Neural cell (in vitro differentiated cells): ENCODE results near the gene FOXE3. TPM values are rescaled to one million over a fixed set of nuclear protein-coding genes. Genes with fewer than 3 reads are reported as not detected.

ENCODE experiments used
- H2AFZ ChIP-seq: fragments of 200-600, 300-800 bp; sonication (generic), shearing (Covaris generic); 2 replicates; pipeline ENCODE4 v1.6.0; 2014; ENCODE audit warnings: low read depth, mild to moderate bottlenecking, antibody characterized with exemption, low read length, moderate library complexity
- H3F3A ChIP-seq: fragments of 200-600 bp; shearing (Covaris generic); 2 replicates; pipeline ENCODE4 v1.6.1; 2016; ENCODE audit warnings: mild to moderate bottlenecking, moderate library complexity, mixed read lengths, antibody characterized with exemption, low read length; ENCODE audit not compliant: insufficient read depth, poor library complexity, severe bottlenecking
- H3K27ac ChIP-seq: fragments of 200-600, 300-800 bp; sonication (generic), shearing (Covaris generic); 2 replicates; pipeline ENCODE4 v1.5.1; 2014; ENCODE audit warnings: mild to moderate bottlenecking, low read length, moderate library complexity
- H3K27me3 ChIP-seq: fragments of 300-800, 200-600 bp; sonication (generic), shearing (Covaris generic); 2 replicates; pipeline ENCODE4 v1.6.0; 2014; ENCODE audit warnings: mild to moderate bottlenecking, low read depth, low read length, moderate library complexity; ENCODE audit not compliant: insufficient read depth
- H3K36me3 ChIP-seq: fragments of 300-800, 200-600 bp; sonication (generic), shearing (Covaris generic); 2 replicates; pipeline ENCODE4 v1.5.1; 2014; ENCODE audit warnings: mild to moderate bottlenecking, antibody characterized with exemption, low read length, moderate library complexity; ENCODE audit not compliant: insufficient read depth
- H3K4me2 ChIP-seq: fragments of 300-800, 200-600 bp; sonication (generic), shearing (Covaris generic); 2 replicates; pipeline ENCODE4 v1.6.0; 2014; ENCODE audit warnings: mild to moderate bottlenecking, low read length
- H3K4me3 ChIP-seq: fragments of 300-800, 200-600 bp; sonication (generic), shearing (Covaris generic); 2 replicates; pipeline ENCODE4 v1.5.1; 2014; ENCODE audit warnings: mild to moderate bottlenecking, low read length, moderate library complexity
- H3K79me2 ChIP-seq: fragments of 200-600 bp; shearing (Covaris generic); replicated peaks from 2 replicates; pipeline ENCODE4 v1.6.0; 2014; ENCODE audit warnings: mild to moderate bottlenecking, low read length, moderate library complexity; ENCODE audit not compliant: insufficient read depth
- H3K9ac ChIP-seq: fragments of 300-800, 200-600 bp; sonication (generic), shearing (Covaris generic); 2 replicates; pipeline ENCODE4 v1.6.1; 2016; ENCODE audit warnings: mild to moderate bottlenecking, low read length, mixed read lengths
- H3K9me2 ChIP-seq: fragments of 200-600 bp; shearing (Covaris generic); 2 replicates; pipeline ENCODE4 v1.6.1; 2016; ENCODE audit warnings: mild to moderate bottlenecking, low read length, mixed read lengths; ENCODE audit not compliant: insufficient read depth
- H3K9me3 ChIP-seq: fragments of 200-600, 300-800 bp; sonication (generic), shearing (Covaris generic); 2 replicates; pipeline ENCODE4 v1.6.1; 2016; ENCODE audit warnings: mild to moderate bottlenecking, mixed run types, low read length, moderate library complexity, mixed read lengths
- H4K20me1 ChIP-seq: fragments of 200-600 bp; shearing (Covaris generic); 2 replicates; pipeline ENCODE4 v1.6.1; 2016; ENCODE audit warnings: mild to moderate bottlenecking, mixed run types; ENCODE audit not compliant: insufficient read depth
- EP300 ChIP-seq: fragments of 450-650 bp; conservative IDR thresholded peaks from 2 replicates; pipeline ENCODE4 v1.6.1; 2014; ENCODE audit warnings: antibody characterized with exemption, mild to moderate bottlenecking, moderate library complexity; ENCODE audit not compliant: poor library complexity, severe bottlenecking
- EZH2 ChIP-seq: fragments of 200-600, 300-800 bp; shearing (Covaris generic), sonication (generic); IDR thresholded peaks from 2 replicates; pipeline ENCODE4 v1.6.1; 2014; ENCODE audit warnings: antibody characterized with exemption, low read length, borderline replicate concordance, mild to moderate bottlenecking; ENCODE audit not compliant: insufficient read depth, poor library complexity, severe bottlenecking
- MXI1 ChIP-seq: fragments of 450-650 bp; conservative IDR thresholded peaks from 2 replicates; pipeline ENCODE4 v1.6.1; 2014; ENCODE audit warnings: antibody characterized with exemption, mild to moderate bottlenecking; ENCODE audit not compliant: poor library complexity, severe bottlenecking
- POLR2AphosphoS5 ChIP-seq: IDR thresholded peaks from 2 replicates; pipeline ENCODE4 v1.6.1; 2012
- RAD21 ChIP-seq: fragments of 450-650 bp; conservative IDR thresholded peaks from 2 replicates; pipeline ENCODE4 v1.6.1; 2014; ENCODE audit warnings: antibody characterized with exemption, mild to moderate bottlenecking, moderate library complexity
- SMC3 ChIP-seq: fragments of 450-650 bp; conservative IDR thresholded peaks from 2 replicates; pipeline ENCODE4 v1.6.1; 2014; ENCODE audit warnings: antibody characterized with exemption, mild to moderate bottlenecking, moderate library complexity; ENCODE audit not compliant: poor library complexity
- TAF1 ChIP-seq: IDR thresholded peaks from 2 replicates; pipeline ENCODE4 v1.6.1; 2012; ENCODE audit warnings: low read depth
- polyA plus RNA-seq: library from polyadenylated mRNA; depleted of rRNA; stranded (reverse); fragments of >200 nt; gene quantifications from 2 replicates; pipeline ENCODE4 v1.2.3, GENCODE V29; 2014
- TF ChIP-seq, protein P1 (sequence below): IDR thresholded peaks from 2 replicates; pipeline ENCODE4 v1.6.1; 2012; ENCODE audit warnings: borderline replicate concordance
- TF ChIP-seq, protein P2 (sequence below): fragments of 450-650 bp; IDR thresholded peaks from 2 replicates; pipeline ENCODE4 v1.5.1; 2014; ENCODE audit warnings: antibody characterized with exemption, mild to moderate bottlenecking, moderate library complexity; ENCODE audit not compliant: poor library complexity, severe bottlenecking

The FOXE3 gene
- polyA plus RNA-seq, 1 donor from 2014 or later: not detected

- Histone ChIP-seq H3K9me3 (no peaks in the 10 kb centered on the region), H3K4me2 (no peak overlapping the region), H3K9ac (no peak overlapping the region), H3K27me3 (no peaks in the 10 kb centered on the region), H3K4me3 (no peak overlapping the region), H3K27ac (no peak overlapping the region), H3F3A (no peaks in the 10 kb centered on the region), H3K9me2 (no peaks in the 10 kb centered on the region), H3K36me3 (no peaks in the 10 kb centered on the region), H2AFZ (no peak overlapping the region), H4K20me1 (no peaks in the 10 kb centered on the region), H3K79me2 (no peaks in the 10 kb centered on the region)
- no peak for TF ChIP-seq EZH2
- no peak for TF ChIP-seq POLR2AphosphoS5
- no peak for TF ChIP-seq EP300
- TF ChIP-seq SMC3: no peak
- TF ChIP-seq, protein P1, sequence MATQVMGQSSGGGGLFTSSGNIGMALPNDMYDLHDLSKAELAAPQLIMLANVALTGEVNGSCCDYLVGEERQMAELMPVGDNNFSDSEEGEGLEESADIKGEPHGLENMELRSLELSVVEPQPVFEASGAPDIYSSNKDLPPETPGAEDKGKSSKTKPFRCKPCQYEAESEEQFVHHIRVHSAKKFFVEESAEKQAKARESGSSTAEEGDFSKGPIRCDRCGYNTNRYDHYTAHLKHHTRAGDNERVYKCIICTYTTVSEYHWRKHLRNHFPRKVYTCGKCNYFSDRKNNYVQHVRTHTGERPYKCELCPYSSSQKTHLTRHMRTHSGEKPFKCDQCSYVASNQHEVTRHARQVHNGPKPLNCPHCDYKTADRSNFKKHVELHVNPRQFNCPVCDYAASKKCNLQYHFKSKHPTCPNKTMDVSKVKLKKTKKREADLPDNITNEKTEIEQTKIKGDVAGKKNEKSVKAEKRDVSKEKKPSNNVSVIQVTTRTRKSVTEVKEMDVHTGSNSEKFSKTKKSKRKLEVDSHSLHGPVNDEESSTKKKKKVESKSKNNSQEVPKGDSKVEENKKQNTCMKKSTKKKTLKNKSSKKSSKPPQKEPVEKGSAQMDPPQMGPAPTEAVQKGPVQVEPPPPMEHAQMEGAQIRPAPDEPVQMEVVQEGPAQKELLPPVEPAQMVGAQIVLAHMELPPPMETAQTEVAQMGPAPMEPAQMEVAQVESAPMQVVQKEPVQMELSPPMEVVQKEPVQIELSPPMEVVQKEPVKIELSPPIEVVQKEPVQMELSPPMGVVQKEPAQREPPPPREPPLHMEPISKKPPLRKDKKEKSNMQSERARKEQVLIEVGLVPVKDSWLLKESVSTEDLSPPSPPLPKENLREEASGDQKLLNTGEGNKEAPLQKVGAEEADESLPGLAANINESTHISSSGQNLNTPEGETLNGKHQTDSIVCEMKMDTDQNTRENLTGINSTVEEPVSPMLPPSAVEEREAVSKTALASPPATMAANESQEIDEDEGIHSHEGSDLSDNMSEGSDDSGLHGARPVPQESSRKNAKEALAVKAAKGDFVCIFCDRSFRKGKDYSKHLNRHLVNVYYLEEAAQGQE: no peak
- no peak for TF ChIP-seq TAF1
- no peak for TF ChIP-seq MXI1
These were observed 13.5 kb upstream of the FOXE3 start for GRCh38 chr1:47402591-47402990.

DNA sequence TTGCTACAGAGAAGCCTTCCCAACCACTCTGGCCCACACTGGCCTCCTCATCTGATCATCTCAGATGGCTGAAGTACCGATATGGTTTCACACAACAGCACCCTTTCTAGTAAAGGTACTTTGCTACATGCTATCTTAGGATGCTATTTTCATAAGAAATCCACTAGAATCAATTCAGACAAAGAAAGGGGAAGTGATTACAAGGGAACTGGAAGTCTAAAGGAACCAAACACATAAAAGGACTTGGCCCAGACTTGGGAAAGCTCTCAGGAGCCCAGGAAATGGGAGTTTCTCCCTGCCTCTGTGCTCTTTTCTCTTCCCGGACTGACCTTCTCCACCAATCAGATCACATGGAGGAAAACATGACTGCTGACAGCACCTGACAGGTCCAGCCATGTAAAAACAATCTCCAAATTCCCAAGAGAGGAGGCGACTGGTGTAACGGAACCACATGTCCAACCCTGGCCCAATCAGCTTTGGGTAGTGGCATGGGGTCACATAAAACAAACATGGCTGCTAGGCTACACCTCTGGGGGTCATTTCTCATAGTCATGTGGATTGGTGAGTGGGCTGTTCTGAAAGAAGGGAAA is 12.7 kb upstream of the FOXE3 start:
- Histone ChIP-seq H3K4me2 (no peak overlapping the region), H3K79me2 (no peaks in the 10 kb centered on the region)

More for the DNA sequence above, 12.7 kb upstream of the FOXE3 start:
- H3K9me2 ChIP-seq: no peaks in the 10 kb centered on the region
- H3K9me3 ChIP-seq: no peaks in the 10 kb centered on the region
- no peak overlapping the region for H3K27ac ChIP-seq
- H2AFZ ChIP-seq: no peak overlapping the region
- H3K36me3 ChIP-seq: no peaks in the 10 kb centered on the region
- H4K20me1 ChIP-seq: no peaks in the 10 kb centered on the region
- no peak overlapping the region for H3K4me3 ChIP-seq
- H3K9ac ChIP-seq: no peak overlapping the region
- no peak for TF ChIP-seq TAF1
- TF ChIP-seq RAD21: no peak
- TF ChIP-seq, protein P2, sequence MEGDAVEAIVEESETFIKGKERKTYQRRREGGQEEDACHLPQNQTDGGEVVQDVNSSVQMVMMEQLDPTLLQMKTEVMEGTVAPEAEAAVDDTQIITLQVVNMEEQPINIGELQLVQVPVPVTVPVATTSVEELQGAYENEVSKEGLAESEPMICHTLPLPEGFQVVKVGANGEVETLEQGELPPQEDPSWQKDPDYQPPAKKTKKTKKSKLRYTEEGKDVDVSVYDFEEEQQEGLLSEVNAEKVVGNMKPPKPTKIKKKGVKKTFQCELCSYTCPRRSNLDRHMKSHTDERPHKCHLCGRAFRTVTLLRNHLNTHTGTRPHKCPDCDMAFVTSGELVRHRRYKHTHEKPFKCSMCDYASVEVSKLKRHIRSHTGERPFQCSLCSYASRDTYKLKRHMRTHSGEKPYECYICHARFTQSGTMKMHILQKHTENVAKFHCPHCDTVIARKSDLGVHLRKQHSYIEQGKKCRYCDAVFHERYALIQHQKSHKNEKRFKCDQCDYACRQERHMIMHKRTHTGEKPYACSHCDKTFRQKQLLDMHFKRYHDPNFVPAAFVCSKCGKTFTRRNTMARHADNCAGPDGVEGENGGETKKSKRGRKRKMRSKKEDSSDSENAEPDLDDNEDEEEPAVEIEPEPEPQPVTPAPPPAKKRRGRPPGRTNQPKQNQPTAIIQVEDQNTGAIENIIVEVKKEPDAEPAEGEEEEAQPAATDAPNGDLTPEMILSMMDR: no peak
- TF ChIP-seq, protein P1: no peak
- TF ChIP-seq SMC3: no peak
- no peak for TF ChIP-seq MXI1
- no peak for TF ChIP-seq EZH2
- TF ChIP-seq POLR2AphosphoS5: no peak
- no peak for TF ChIP-seq EP300
- no peaks in the 10 kb centered on the region for H3K27me3 ChIP-seq
- no peaks in the 10 kb centered on the region for H3F3A ChIP-seq
